GM03348 (cell line): ENCODE measurements around the gene CAPS.
A peak's percentile ranks its signal among the peaks of the same experiment; 100 is the strongest.

Experiments
- DNase-seq: peaks from one replicate; pipeline ENCODE4 v3.0.0; 2012; ENCODE audit warnings: low spot score

The CAPS gene

GRCh38 chr19:5891938-5892771 lies 21.9 kb upstream of the CAPS start:
- DNase-seq: peak; percentile 79

GRCh38 chr19:5892772-5893275 lies 21.2 kb upstream of the CAPS start:
- DNase-seq: no peak

DNA sequence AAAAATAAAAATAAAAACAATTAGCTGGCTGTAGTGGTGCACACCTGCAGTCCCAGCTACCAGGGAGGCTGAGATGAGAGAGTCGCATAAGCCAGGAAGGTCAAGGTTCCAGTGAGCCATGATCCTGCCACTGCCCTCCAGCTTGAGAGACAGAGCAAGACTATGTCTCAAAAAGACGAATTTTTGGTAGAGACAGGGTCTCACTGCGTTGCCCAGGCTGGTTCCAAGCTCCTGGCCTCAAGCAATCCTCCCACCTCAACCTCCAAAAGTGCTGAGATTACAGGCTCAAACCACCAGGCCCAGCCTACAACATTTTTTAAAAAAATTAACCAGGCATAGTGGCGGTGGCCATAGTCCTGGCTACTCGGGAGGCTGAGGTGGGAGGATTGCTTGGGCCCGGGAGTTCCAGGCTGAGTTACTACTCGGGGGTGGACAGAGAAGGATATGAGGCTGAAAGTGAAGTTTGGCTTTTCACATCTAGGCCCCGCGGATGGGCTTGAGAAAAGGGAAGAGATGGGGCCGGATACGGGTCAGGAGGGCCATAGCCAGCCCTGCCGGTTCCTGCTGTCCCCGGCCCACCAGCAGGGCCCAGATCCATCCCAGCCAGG lies 20.7 kb upstream of the CAPS start:
- no peak for DNase-seq

- DNase-seq: no peak
These were observed 19.9 kb upstream of the CAPS start for GRCh38 chr19:5893907-5894703.

GRCh38 chr19:5894704-5895349 lies 19.2 kb upstream of the CAPS start:
- DNase-seq: no peak

GRCh38 chr19:5895409-5895808 lies 18.6 kb upstream of the CAPS start:
- DNase-seq: no peak

- DNase-seq: no peak
These were observed 18.2 kb upstream of the CAPS start for GRCh38 chr19:5895890-5896289.

- DNase-seq: no peak
These were observed 17.5 kb upstream of the CAPS start for GRCh38 chr19:5896365-5897076.

DNA sequence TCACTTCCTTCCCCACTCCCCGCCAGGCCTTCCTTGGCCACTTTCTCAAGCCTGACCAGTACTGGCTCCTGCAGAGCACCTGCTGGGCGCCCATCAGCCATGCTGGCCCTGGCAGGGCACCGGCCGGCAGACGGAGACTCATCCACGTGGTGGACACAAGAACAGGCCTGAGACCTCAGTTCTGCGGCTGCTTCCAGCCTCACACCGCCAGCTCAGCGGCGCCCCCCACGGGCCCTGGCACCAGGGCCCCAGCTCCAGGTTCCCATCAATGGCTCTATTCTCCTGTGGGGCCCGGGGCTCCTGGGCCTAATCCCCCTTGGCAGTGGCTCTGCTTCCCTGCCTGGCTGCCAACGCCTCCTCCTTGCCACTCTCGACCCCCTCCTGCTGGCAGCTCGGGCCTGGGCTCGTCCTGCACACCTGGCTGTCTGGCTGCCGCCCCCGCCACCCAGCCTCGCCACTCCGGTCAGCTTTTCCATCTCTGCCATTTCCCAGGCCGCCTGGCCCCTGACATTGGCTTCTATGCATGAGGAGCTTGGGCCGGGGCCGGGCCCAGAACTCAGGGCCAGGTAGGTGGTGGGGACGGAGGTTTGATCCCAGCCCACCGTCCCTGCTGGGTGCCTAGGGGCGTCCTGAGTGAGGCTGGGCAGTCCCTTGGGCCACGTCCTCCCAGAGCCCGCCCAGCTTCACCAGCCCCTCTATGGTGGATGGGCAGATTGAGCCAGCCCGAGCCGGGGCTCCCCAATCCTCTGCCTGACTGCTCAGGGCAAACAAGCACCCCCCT lies 16.7 kb upstream of the CAPS start:
- DNase-seq: no peak

DNA sequence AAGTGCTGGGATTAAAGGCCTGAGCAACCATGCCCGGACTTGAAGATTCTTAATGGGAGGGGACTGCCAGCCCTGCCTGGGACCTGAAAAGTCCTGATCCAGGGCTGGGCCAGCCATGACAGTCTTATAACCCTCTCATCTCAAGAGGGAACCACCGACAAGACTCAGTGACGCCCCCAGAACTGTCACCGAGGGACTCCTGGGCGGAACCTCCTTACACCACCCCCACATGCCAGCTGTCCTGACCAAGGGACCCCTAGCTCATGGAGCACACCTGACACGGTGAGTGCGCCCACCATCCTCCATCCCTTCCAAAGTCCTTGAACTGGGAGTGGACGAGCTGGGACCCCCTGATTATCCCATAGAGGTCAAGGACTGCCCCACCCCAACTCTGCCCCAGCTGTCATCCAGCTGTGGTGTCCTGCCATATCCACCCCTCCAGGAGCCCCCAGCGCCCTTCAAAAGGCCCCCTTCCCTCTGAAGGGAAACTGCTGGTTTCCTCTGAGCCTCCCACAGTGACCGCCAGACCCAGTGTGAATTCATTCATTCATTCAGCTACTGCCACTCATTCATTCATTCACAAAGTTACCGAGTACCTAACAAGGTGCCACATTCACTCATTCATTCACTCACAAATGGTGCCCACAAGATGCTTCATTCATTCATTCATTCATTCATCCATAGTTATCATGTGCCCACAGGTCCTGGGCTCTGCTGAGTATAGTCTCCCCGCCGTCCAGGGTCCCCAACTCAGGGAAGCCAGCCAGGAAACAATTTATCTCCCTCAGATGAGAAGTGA lies 14.1 kb upstream of the CAPS start:
- no peak for DNase-seq

- no peak for DNase-seq
These were observed 13.1 kb upstream of the CAPS start for GRCh38 chr19:5900976-5901375.

DNA sequence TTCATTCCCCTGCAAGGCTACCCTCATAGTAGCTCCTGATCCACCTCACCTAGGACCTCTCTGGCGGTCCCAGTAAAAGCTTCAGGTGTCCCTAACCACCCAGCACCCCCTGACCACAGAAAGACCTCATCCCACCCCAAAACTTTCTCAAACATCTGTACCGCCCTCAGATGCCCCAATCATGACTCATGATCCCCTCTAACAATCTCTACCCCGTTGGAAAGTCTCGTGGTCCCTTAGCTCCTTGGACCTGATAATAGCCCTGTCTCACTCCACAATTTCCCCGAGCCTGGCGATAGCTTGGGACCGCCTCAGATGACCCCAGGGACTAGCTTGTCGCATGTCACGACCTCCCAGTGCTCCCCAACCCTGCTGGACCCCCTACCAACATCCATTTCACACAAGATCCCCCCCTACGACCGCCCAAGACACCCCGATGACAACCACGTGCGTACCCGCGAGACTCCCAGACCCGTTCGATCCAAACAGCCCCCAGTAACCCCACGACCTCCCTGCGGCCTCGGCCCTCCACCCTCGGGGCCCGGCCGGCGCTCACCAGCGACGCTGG lies 10.9 kb upstream of the CAPS start:
- DNase-seq: peak; percentile 65

- peak; percentile 95 for DNase-seq
These were observed 10.3 kb upstream of the CAPS start, which contains the start of gene NDUFA11 for GRCh38 chr19:5903624-5904351. Gene NDUFA11, minus strand, starts transcription at chr19:5903790. Its CDS starts 82 bp downstream, at chr19:5903708.

- DNase-seq: peak; percentile 99
These were observed 9.5 kb upstream of the CAPS start, which contains the start of gene VMAC for GRCh38 chr19:5904352-5905113. Gene VMAC, plus strand, starts transcription at chr19:5904872. Its CDS starts 19 bp downstream, at chr19:5904891.

- DNase-seq: no peak
These were observed 8.8 kb upstream of the CAPS start for GRCh38 chr19:5905114-5905778.

DNA sequence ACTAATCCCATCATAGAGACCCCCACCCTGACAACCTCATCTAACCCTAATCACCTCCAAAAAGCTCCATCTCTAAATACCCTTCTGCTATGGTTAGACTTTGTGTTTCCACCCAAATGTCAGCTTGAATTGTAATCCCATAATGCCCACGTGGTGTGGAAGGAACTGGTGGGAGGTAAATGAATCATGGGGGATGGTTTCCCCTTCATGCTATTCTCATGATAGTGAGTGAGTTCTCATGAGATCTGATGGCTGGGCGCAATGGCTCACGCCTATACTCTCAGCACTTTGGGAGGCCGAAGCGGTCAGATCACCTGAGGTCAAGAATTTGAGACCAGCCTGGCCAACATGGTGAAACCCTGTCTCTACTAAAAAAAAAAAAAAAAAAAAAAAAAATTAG lies 6.8 kb upstream of the CAPS start:
- DNase-seq: no peak

DNA sequence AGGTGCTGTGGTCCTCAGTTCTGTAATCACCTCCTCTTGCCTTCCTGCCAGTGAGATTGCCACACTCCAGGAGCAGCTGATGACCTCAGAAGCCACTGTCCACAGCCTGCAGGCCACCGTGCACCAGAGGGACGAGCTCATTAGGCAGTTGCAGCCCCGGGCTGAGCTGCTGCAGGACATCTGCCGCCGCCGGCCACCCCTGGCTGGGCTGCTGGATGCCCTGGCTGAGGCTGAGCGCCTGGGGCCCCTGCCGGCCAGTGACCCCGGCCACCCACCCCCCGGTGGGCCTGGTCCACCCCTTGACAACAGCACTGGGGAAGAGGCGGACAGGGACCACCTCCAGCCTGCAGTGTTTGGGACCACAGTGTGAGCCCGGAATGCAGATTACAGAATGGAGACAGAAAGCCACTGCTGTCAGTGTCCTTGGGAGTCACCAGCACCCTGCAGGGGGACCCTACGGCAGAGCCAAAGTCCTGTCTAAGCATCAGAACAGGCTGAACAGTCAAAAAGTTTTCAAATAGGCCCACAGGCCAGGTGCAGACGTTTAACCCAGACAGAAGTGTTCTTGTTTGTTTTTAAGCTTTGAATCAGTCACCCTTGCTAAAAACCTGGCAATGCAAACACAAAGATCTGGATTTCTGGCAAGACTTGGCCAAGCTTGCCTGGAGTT lies 5.1 kb upstream of the CAPS start:
- DNase-seq: no peak
